ENCODE measurements around the gene HSPB9. TPM values are rescaled to one million over a fixed set of nuclear protein-coding genes. Genes with fewer than 3 reads are reported as not detected.

Gene HSPB9
- total and polyA plus RNA-seq, 2 of the 8 experiments (the other 6 are each of a cell fraction or from before 2014, with no cell fraction given), result 0.27 to 0.30 TPM

- TF ChIP-seq BRCA1 (IDR thresholded peaks at IDR 0.05; ENCODE audit: low read depth, low read length) (no peak), KDM5A (IDR thresholded peaks at IDR 0.05; ENCODE audit: low read length) (no peak), BACH1 (IDR thresholded peaks at IDR 0.05; ENCODE audit: low read length) (no peak), E2F6 (IDR thresholded peaks at IDR 0.05) (no peak), SP4 (IDR thresholded peaks at IDR 0.05; ENCODE audit: low read length) (no peak), YY1 (IDR thresholded peaks at IDR 0.05; ENCODE audit: low read depth, low read length) (no peak), RAD21 (IDR thresholded peaks at IDR 0.05 in 1 of 2, conservative IDR thresholded peaks at IDR 0.05 in 1 of 2; ENCODE audit: low read depth in 2 of 2, low read length in 2 of 2) (no peak), MAX (IDR thresholded peaks at IDR 0.05) (no peak)
Observed at GRCh38 chr17:42141382-42141781, 18.8 kb downstream of the HSPB9 start (continued).

Data from H1 (cell line).